ENCODE data around the gene PXT1.

DNA sequence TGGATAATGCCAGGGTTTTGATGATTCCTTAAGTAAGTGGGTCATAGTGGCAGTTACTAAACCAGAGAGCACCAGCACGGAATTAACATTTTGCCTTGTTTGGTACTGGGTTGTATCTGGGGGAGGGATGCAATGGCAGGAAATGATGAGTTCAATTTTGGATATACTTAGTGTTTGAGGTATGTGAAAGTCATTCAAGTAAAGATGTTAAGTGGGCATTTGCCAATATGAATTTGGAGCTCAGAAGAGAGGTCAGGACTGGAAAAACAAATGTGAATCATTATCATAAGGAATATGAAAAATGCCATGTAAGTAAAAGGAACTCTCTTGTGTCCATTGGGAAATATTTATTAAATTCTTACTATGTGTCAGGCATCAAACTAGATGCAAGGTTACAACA is 6.2 kb downstream of the PXT1 start:
- TF ChIP-seq POLR2A (IDR thresholded peaks at IDR 0.05; ENCODE audit: low read depth, low read length) = no peak
- no peak for TF ChIP-seq POLR2AphosphoS5 (IDR thresholded peaks at IDR 0.05; ENCODE audit: low read depth, low read length)

Data from GM12892 (cell line).